OCI-LY3 (cell line): ENCODE results near the gene MICALL2.

ENCODE experiments used
- CTCF ChIP-seq: fragments of 200-600, 300-600 bp; sonication (generic); IDR thresholded peaks from 2 replicates; pipeline ENCODE4 v1.5.1; 2014; ENCODE audit warnings: antibody characterized with exemption, low read length, low read depth
- EZH2phosphoT487 ChIP-seq: fragments of 200-600 bp; shearing (Covaris generic); IDR thresholded peaks from 2 replicates; pipeline ENCODE4 v1.6.1; 2018; ENCODE audit warnings: antibody characterized with exemption, mixed run types, low read depth

DNA sequence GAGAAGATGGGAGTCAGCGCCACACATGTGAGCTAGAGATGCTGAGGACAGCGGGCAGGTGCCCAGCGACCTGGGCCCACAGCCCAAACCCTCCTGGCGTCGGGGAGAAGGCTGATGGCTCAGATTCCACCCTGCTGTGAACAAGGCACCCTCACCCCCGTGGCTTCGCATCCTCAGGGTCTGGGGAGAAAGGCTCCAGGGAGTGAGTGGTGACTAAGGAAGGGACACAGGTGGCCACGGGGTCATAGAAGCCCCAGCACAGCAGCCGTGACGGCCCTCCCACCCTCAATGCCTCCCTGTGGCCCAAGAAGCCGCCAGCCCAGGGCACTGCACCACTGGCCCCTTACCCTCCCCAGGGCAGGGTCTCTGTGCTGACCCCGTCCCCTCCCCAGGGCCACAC is 25.3 kb upstream of the MICALL2 start:
- TF ChIP-seq CTCF: no peak
- no peak for TF ChIP-seq EZH2phosphoT487
